Activated CD4-positive, CD25-positive, alpha-beta regulatory T cell treated with anti-CD3 and anti-CD28 coated beads, Interleukin-2, amount 50 U/mL, for 16 hours (primary cell): Measurements from ENCODE around the gene PRLR.

Experiments
- DNase-seq: peaks from one replicate; pipeline ENCODE4 v3.0.0-alpha.2; 2020; ENCODE audit warnings: low read depth, low spot score

Gene PRLR

DNA sequence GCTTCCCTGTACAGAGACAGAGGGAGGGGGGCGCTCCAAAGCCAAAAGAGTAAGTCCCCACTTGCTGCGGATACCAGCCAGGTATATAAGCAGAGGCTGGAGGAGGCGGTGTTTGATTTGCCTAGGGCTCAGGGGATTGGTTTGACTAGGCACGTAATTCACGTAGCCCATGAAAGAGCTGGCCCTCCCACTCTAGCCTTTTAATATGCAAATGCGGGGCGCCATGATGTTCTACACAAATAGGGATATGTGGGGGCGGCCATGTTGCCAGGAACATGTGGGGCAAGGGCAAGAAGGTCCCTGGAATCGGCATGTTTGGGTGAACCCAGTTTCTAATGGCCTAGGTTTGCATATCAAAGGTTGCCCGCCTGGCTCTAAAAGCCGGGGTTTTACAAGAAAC, 3.3 kb upstream of the PRLR start:
- DNase-seq: no peak

- DNase-seq: no peak
Observed at GRCh38 chr5:35233121-35233520, 2.8 kb upstream of the PRLR start.

DNA sequence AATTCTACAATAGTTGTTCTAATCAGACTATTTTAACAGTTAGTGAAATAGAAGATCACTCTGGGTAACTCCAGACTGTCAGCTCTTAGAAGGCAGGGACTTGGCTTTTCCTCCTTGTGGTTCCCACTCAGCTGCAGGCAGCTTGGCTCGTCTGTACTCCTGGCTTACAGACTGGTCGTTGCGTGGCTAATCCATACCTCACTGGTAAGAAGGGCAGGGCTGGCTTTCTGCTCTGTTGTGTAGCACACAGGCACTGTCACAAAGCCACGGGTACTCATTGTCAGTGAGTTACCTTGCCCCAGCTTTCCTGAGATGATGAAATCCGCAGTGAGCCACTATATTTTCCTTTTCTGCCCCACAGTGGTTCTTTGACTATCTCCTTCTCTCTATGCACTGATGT, 1.8 kb upstream of the PRLR start:
- no peak for DNase-seq

DNA sequence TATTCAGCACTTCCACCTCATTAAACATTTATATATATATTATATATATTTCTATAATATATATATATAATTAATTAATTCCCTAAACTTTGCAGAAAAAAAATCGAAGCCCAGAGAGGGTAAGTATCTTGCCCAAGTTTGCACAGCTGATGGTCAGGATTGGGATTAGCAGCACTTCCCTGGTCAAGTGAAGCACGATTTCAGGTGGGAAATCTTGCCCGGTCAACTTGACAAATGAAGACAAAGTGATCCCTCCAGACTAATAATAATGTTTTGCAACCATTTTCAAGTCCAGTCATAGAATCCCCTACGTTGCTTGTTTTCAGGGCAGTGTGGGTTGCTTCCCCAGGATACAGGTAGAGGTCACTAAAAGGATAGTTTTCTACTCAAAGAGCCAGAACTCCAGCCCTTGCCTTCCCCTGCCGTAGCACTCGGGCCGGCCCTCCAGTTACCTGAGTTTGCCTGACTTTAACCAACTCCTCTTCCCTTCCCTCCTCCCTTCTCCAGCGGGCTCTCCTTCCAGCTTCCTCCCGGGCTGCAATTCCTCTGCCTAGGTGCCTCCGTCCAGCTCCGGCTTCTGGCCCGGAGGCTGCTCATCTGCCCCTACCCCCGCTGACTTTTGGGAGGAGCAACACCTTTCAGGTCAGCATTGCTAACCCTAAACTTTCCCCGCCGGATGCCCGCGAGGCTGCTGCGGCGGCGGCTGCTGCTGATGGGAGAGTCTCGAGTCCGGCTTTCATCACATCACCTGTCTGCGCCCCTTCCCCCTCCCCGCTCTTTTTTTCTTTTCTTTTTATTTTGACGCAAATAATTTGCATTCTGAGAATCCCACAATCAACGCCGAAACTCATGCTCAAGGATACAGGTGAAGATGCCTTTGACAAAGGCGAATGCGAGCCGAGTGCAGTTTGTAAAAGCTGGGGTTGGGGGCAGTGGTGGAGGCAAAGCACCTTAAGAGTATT, 930 bp downstream of the PRLR start:
- DNase-seq: no peak

- DNase-seq: no peak
Observed at GRCh38 chr5:35228310-35228709, 2.0 kb downstream of the PRLR start.

- DNase-seq: no peak
Observed at GRCh38 chr5:35227720-35228119, 2.6 kb downstream of the PRLR start.

DNA sequence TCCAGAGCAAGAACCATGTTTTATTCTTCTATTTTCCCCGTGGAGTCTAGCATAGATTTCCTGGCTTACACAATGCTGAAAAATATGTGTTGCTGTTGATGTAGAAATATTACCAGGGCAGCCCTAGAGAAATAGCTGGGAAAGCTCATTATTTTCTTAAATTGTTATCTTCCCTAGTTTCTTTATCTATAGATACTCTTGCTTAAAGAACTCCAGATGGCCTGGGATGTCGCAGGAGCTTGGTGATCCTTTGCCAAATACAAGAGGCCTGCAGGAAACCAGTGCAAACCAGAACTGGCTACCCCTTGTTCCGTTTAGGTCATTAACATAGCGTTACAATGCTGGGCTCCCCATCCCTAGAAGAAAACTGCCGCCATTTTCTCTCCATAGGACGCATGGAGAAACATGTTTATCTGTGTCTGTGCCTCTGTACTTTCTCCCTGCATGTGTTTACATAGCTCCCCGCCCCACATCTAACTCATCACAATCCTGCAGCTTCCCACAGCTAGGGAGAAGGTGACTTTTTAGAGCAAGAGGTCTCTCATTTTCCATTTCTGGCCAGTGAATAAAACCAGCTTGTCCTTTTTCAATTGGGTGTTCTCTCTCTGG, 6.4 kb downstream of the PRLR start:
- no peak for DNase-seq

DNA sequence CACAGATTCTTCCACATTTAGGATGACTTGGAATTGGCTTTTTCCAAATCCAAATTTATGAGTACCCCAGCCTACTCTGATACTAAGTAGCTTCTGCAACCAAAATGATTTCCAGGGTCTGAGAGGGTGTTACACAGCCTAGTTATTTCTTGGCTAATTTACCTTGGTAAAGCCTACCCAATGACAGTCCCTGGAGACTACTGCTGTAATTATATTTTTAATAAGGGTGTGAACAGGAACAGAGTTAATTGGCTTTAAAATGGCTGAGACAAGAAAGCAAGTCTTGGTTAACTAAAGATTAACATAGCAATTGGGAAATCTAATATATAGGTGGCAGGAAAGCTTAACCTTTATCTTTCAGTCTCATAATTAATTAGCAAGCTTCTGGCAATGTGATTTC, 9.3 kb downstream of the PRLR start:
- DNase-seq: no peak

- no peak for DNase-seq
Observed at GRCh38 chr5:35218981-35219380, 11.3 kb downstream of the PRLR start.

GRCh38 chr5:35214051-35214450, 16.2 kb downstream of the PRLR start:
- no peak for DNase-seq

DNA sequence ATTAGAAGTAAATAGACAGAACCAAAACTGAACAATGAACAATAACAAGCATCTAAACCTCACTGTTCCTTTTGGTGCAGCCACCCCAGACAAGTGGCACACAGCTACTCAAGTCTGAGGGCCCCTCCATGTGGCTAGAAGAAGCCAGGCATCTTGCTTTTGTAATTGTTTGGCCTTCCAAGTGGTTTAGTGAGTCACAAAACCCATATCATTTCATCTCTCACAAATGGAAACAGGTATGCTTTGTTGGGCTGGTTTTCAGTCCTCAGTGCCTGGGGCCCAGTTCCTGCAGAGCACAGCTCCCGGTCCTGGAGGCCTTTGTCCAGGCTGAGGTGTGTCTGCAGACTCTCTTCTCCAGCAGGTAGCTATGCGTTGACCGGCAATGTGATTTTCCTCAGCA, 16.7 kb downstream of the PRLR start:
- no peak for DNase-seq

DNA sequence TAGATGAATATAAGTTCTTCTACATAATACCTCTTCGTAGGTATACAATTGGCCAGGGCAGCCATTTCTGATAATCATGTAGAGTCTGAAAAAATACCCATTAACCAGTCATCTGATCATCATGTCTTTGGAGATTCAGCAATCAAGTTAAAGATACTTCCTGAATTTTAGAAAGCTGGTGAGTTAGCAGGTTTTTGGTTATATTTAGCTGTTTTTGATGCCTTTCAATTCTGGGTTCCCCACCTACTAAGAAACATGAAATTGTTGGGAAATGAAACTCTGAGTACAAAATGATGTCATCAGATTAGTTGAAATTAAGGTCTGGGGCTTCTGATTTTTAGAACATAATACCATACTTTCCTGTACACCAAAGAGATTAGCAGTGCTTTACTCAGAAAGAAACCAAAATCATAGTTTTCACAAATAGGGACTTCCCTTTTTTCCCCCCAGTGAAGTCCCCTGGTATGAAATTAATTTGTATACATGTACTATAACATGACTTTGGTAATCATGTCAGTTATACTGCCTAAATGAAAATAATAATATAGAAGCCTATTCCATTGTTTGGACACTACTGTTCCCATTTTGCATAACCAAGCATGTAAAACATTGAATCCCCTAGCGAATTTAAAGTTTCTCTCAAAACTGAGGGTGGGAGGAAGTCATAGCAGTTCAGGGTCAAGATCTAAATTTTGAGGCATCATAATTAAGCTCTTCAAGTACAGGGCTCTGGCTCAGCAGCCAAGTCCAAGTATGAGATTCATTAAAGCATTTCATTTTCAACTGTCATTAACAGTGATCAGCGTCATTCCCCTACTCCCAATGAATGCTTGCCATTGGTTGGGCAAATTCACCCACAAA, 17.9 kb downstream of the PRLR start:
- no peak for DNase-seq

GRCh38 chr5:35209862-35210261, 20.4 kb downstream of the PRLR start:
- DNase-seq: no peak

GRCh38 chr5:35205606-35206005, 24.7 kb downstream of the PRLR start:
- DNase-seq: no peak

DNA sequence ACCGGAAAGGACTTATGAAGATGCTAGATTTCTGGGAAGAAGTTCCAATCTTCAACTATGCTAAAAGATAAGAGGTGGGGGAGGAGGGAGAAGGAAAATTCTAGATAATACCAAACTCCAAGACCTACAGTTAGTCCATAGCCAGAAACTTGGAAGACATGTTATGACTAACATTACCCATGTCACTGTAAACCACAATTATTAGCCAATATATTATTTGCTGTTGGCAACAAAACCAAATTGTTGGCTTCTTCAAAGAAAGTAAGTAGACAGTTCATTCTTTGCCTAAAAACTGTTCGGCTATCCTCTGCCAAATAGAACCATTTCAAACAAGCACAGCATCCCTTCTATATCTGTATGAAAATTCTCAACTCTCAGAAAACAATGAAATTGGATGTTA, 25.1 kb downstream of the PRLR start:
- DNase-seq: no peak

DNA sequence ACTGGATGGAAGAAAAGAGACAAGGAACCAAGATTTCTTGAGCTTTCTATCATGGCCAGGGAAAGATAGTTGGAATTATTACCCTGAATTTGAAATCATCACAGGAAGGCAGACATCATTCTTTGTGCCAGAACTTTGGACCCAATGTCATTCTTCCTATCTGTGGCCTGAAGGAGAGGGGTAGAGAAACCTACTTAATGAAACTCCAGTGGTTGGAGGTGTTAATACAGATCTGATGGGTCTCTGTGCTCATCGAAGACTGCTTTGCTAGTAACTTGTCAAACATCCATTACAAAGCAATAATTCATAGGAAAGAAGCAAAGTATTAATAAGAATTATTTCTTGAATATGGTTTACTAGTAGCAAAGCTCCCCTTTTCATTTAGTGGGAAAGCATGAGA, 26.9 kb downstream of the PRLR start:
- no peak for DNase-seq

- DNase-seq: no peak
Observed at GRCh38 chr5:35202319-35203111, 27.8 kb downstream of the PRLR start.

DNA sequence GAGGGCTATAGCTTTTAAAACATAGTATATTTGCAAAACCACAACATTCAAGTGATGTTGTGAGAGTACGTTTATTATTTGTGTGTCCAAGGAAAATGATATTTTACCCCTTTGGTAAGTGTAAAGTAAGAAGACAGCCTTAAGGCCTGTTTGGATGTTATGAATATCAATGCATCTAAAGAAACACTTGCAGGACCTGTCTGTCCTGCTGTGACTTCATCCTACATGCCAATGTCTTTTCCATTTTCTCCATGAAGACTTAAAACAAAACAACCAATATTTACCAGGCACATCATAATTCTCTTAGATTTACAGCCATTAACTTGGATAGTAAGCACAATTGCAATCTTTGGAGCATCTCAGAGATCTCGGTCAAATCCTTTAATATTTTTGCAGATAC, 29.0 kb downstream of the PRLR start:
- DNase-seq: no peak

DNA sequence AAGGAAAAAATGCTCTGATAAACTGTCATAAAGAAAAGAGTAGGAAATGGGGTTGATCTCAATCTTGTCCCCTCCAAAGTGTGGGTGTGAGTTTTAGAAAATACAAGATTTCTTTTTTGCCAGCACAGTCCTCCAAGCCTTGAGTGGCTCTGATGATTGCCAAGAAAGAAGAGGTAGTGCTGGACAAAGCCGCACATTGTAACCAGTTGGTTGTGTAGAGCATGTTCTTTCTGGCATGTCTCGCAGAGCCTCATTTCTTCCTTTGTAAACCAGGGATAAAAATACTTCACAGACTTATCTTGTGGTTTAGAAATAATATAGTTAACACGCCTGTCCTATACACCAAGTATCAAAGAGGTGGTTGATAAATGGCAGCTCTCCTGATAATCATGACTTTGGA, 30.4 kb downstream of the PRLR start:
- DNase-seq: no peak

- no peak for DNase-seq
Observed at GRCh38 chr5:35198686-35199085, 31.6 kb downstream of the PRLR start.

DNA sequence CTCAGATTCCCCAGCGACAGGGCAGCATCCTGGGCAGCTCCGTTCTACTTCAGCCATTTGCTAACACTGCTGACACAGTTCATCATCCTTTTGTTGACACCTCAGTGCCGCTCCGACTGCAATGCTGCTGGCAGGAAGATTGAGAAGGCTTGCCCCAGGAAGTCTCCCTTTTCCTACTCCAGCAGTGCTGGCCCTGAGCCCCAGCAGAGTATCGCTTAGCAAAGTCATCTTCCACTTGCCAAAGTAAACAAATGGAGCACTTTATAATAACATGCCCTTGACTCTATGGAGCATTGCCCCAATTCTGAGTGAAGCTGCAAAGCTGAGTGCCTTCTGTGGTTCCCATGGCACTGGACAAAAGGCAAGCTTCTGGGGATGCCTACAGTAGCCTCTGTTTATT, 32.2 kb downstream of the PRLR start:
- DNase-seq: no peak

GRCh38 chr5:35197351-35197750, 32.9 kb downstream of the PRLR start:
- DNase-seq: no peak
